GM13977 (cell line): ENCODE results near the gene SFT2D3.

Source experiments
- DNase-seq: peaks from one replicate; pipeline ENCODE4 v3.0.0; 2012; ENCODE audit warnings: low spot score
- in situ Hi-C: fragments of 300-500 bp; cut with MboI; formaldehyde crosslinking; loops from one replicate; pipeline ENCODE4 v1.12.0; 2022; ENCODE audit warnings: low sequenced_read_pairs, low pct_unique_long_range_greater_than_20kb, mixed read lengths, inconsistent platforms; ENCODE audit not compliant: unreplicated experiment
- TF ChIP-seq, protein P1 (sequence below): IDR thresholded peaks from 2 replicates; pipeline ENCODE4 v1.5.1; 2012; ENCODE audit warnings: mild to moderate bottlenecking, control low read depth; ENCODE audit not compliant: insufficient read depth; ENCODE audit errors: extremely low read depth, missing control alignments

Gene SFT2D3

DNA sequence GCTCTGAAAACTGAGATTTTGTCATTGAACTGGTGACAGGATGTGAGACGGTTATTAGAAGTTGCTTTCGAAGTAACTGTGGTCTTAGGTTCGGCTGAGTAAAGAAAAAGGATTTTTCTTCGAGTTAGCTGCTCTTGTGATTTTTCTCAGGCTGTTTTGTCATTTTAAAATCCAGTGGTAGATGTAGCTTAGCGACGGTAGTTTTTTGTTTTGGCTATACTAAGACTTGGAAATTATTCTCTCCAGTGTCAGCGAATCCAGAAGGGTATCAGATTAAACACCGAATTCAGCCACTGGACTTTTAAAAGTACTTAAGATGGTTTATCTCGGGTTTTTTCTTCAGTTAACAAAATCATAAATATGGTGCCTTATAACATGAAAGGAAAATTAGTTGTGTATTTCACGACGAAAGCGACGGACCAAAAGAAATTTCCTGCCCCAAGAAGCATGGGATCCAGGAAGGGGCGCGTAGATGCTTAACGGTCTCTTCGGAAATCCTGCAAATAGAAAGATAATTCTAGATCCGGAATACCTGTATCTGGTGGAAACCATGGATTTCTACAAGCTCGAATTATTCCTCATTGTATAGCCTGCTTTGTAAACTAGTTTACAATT lies 1.2 kb downstream of the SFT2D3 start:
- in situ Hi-C loops, result no loop called here

DNA sequence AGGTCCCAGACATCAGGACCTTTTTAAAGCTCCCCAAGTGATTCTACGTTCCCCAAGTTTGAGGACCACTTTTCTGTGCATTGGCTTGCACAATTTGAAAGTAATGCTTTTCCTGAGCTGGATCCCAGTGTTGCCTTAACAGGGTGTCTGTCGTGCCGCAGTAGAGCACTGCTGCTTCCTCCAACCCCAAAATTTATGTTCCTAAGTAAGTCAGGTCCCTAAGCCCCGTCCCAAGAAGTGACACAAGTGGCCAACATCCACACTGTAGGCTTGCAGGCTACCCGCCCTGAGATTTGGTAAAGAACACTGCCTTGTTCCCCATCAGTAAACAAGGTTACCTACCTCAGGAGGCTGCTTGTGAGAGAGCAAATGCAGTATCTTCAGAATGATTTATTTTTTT lies 2.0 kb downstream of the SFT2D3 start:
- DNase-seq, result no peak
- TF ChIP-seq, protein P1, sequence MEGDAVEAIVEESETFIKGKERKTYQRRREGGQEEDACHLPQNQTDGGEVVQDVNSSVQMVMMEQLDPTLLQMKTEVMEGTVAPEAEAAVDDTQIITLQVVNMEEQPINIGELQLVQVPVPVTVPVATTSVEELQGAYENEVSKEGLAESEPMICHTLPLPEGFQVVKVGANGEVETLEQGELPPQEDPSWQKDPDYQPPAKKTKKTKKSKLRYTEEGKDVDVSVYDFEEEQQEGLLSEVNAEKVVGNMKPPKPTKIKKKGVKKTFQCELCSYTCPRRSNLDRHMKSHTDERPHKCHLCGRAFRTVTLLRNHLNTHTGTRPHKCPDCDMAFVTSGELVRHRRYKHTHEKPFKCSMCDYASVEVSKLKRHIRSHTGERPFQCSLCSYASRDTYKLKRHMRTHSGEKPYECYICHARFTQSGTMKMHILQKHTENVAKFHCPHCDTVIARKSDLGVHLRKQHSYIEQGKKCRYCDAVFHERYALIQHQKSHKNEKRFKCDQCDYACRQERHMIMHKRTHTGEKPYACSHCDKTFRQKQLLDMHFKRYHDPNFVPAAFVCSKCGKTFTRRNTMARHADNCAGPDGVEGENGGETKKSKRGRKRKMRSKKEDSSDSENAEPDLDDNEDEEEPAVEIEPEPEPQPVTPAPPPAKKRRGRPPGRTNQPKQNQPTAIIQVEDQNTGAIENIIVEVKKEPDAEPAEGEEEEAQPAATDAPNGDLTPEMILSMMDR, result no peak
- in situ Hi-C loops, result no loop called here

More for the DNA sequence above, 1.2 kb downstream of the SFT2D3 start:
- TF ChIP-seq, protein P1, result no peak
- DNase-seq, result no peak

- DNase-seq, result no peak
- in situ Hi-C loops, result no loop called here
- TF ChIP-seq, protein P1, result no peak
These were observed 3.5 kb downstream of the SFT2D3 start for GRCh38 chr2:127704641-127705390.

DNA sequence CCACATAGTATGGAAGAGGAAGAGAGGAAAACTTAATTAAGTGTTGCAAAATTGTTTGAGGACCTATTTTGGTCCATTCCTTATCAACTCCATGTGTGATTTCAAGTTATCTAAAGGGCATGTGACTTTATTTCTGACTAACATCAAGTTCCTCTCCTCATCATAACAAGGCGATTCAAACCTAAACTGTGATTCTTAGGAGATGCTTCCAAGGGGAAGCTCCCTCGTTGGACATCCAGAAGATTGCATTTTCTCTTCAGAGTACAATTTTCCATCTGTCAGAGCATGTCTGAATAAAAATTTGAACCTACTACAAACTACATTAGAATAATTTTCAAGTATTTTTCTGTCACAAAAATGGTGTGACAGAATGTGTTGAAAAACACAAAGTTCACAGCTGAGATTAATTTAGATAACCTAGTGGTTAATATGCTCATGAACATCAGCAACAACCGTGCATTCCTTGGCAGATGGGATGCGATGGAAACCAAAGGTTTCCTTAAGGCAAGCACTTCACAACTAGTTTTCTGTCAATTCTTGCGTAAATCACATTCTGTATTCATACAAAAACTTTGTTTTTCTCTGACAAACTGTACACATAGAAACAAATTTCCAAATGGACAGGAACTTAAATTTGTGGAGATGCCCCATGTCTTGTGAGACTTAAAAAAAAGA lies 4.2 kb downstream of the SFT2D3 start:
- in situ Hi-C loops, result no loop called here
- TF ChIP-seq, protein P1, result no peak
- no peak for DNase-seq

GRCh38 chr2:127706215-127706990 lies 5.1 kb downstream of the SFT2D3 start:
- no peak for DNase-seq
- in situ Hi-C loops, result no loop called here
- TF ChIP-seq, protein P1, result no peak

- TF ChIP-seq, protein P1, result no peak
These were observed 6.8 kb downstream of the SFT2D3 start for GRCh38 chr2:127707890-127708648.

More at GRCh38 chr2:127707890-127708648, 6.8 kb downstream of the SFT2D3 start:
- in situ Hi-C loops, result no loop called here
- DNase-seq, result no peak
